OCI-LY7 (cell line): ENCODE measurements around the gene MACROH2A1. TPM values are rescaled to one million over a fixed set of nuclear protein-coding genes. Genes with fewer than 3 reads are reported as not detected.

Source experiments
- BruUV-seq: library from RNA; stranded (reverse); fragments of 400-500 nt; replicated peaks from 2 replicates; lab custom pipeline; 2021; lab: Mats Ljungman, UMichigan
- CTCF ChIA-PET: fragments of 300-600 bp; sonication (Branson Sonifier 250); formaldehyde crosslinking; loops from one replicate; lab custom pipeline; 2022; ENCODE audit warnings: antibody characterized with exemption; ENCODE audit not compliant: unreplicated experiment; lab: Charles Lee
- POLR2A ChIA-PET: fragments of 300-600 bp; sonication (Branson Sonifier 250); formaldehyde crosslinking; loops from one replicate; lab custom pipeline; 2022; ENCODE audit warnings: antibody characterized with exemption; lab: Charles Lee
- DNase-seq: peaks from one replicate; pipeline ENCODE4 v3.0.0-alpha.2; 2015; ENCODE audit warnings: low spot score
- H2AFZ ChIP-seq: fragments of 200-600 bp; sonication (generic), shearing (Covaris generic); 2 replicates; pipeline ENCODE4 v1.6.1; 2014; ENCODE audit warnings: mild to moderate bottlenecking, antibody characterized with exemption, low read length, moderate library complexity
- H3K27ac ChIP-seq: fragments of 200-600 bp; sonication (generic); 2 replicates; pipeline ENCODE4 v1.5.1; 2014; ENCODE audit warnings: mixed run types, low read depth, mild to moderate bottlenecking, moderate library complexity, low read length, inconsistent platforms; ENCODE audit not compliant: poor library complexity, severe bottlenecking
- H3K36me3 ChIP-seq: fragments of 200-600 bp; sonication (generic); 2 replicates; pipeline ENCODE4 v1.6.1; 2014; ENCODE audit warnings: mild to moderate bottlenecking, antibody characterized with exemption, low read length, moderate library complexity, mixed read lengths; ENCODE audit not compliant: insufficient read depth
- H3K4me1 ChIP-seq: fragments of 200-600 bp; sonication (generic); 2 replicates; pipeline ENCODE4 v1.5.1; 2014; ENCODE audit warnings: mild to moderate bottlenecking, low read length; ENCODE audit not compliant: insufficient read depth, poor library complexity, severe bottlenecking
- H3K4me2 ChIP-seq: fragments of 200-600 bp; sonication (generic); 2 replicates; pipeline ENCODE4 v1.6.1; 2014; ENCODE audit warnings: mild to moderate bottlenecking, low read length
- H3K4me3 ChIP-seq: fragments of 200-600 bp; sonication (generic); 2 replicates; pipeline ENCODE4 v1.5.1; 2014; ENCODE audit warnings: mild to moderate bottlenecking, low read depth, low read length; ENCODE audit not compliant: poor library complexity, severe bottlenecking
- H3K79me2 ChIP-seq: fragments of 200-600 bp; sonication (generic); 2 replicates; pipeline ENCODE4 v1.6.1; 2016; ENCODE audit warnings: low read depth, mild to moderate bottlenecking, low read length, moderate library complexity, mixed read lengths; ENCODE audit not compliant: insufficient read depth
- H3K9me2 ChIP-seq: fragments of 200-600 bp; sonication (generic); 2 replicates; pipeline ENCODE4 v1.6.1; 2016; ENCODE audit warnings: mild to moderate bottlenecking, low read length, mixed read lengths; ENCODE audit not compliant: insufficient read depth
- H3K9me3 ChIP-seq: fragments of 200-600 bp; sonication (generic); 2 replicates; pipeline ENCODE4 v1.6.1; 2014; ENCODE audit warnings: mild to moderate bottlenecking, mixed run types, low read length, mixed read lengths
- H4K20me1 ChIP-seq: fragments of 200-600 bp; sonication (generic); 2 replicates; pipeline ENCODE4 v1.6.1; 2014; ENCODE audit warnings: mild to moderate bottlenecking, antibody characterized with exemption, low read length, moderate library complexity, mixed read lengths; ENCODE audit not compliant: insufficient read depth
- EZH2phosphoT487 ChIP-seq: fragments of 200-600 bp; sonication (generic); IDR thresholded peaks from 2 replicates; pipeline ENCODE4 v1.6.1; 2018; ENCODE audit warnings: low read depth, borderline replicate concordance, mild to moderate bottlenecking, mixed run types, antibody characterized with exemption, low read length, moderate library complexity, mixed read lengths
- intact Hi-C: fragments of 100-400 bp; cut with micrococcal nuclease; formaldehyde crosslinking; loops from one replicate; pipeline ENCODE4 v1.10.0; 2022; ENCODE audit not compliant: unreplicated experiment
- total RNA-seq, 2 experiments: library from RNA; depleted of rRNA in 1 of 2; stranded (reverse); fragments of >200 nt in 1 of 2; shearing (Covaris generic) in 1 of 2; gene quantifications; 2 replicates each; pipeline ENCODE4 v1.2.3, GENCODE V29; 2014 to 2022
- TF ChIP-seq, protein P1 (sequence below): fragments of 200-600 bp; sonication (generic); conservative IDR thresholded peaks from 2 replicates; pipeline ENCODE4 v1.5.1; 2014; ENCODE audit warnings: mild to moderate bottlenecking, antibody characterized with exemption, low read length, moderate library complexity, mixed read lengths

The MACROH2A1 gene
- total RNA-seq, 2 experiments from 2014 or later, result 271 to 356 TPM

DNA sequence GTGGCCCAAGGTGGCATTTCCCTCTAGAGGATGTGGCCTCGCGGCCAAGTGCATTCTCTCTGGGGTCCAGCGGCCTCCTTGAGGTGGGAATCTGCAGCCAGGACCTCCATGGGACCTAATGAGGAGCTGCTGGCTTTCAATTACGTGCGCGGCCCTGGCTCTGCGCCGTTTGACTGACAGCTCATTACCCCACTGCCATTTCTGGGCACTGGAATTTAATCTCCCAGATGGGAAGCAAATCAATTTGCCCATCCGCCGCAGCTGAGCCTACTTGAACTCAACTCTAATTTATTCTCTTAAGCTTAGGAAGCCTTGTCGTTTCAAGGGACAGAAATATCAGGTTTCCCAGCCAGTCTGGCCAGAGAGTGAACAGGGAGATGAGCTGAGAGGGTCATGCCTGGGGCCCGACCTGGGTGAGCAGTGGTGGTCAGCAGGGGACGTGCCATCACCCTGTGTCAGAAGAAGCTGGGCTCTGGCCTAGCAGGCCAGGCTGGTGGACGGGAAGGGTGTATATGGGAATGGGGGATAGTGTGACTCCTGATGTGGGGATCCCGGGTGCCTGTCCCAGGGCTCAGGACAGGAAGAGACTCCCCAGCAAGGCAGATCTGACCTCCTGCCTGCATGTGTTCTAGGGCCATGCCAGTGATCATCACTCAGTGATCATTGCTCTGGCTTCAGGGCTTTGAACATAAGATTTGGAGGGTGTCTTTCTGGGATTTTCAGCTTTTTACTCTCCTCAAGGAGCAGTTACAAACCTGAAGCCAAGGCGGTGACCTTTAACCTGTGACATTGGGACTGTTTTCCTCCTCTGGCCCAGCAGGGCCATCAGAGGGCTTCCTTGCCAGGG lies 69.7 kb downstream of the MACROH2A1 start:
- no TSS peak for BruUV-seq
- Histone ChIP-seq H3K4me3 (no peak overlapping the region), H4K20me1 (no peaks in the 10 kb centered on the region; the same call in 1 of the 2 replicates), H3K9me2 (no peaks in the 10 kb centered on the region), H3K79me2 (no peaks in the 10 kb centered on the region), H3K9me3 (no peaks in the 10 kb centered on the region), H3K36me3 (peaks cover 39% of the 10 kb centered on the region; the same call in 1 of the 2 replicates), H2AFZ (no peak overlapping the region), H3K27ac (no peak overlapping the region), H3K4me1 (no peaks in the 10 kb centered on the region), H3K4me2 (no peak overlapping the region)
- DNase-seq, result no peak
- intact Hi-C loops, result no loop called here
- TF ChIP-seq, protein P1, sequence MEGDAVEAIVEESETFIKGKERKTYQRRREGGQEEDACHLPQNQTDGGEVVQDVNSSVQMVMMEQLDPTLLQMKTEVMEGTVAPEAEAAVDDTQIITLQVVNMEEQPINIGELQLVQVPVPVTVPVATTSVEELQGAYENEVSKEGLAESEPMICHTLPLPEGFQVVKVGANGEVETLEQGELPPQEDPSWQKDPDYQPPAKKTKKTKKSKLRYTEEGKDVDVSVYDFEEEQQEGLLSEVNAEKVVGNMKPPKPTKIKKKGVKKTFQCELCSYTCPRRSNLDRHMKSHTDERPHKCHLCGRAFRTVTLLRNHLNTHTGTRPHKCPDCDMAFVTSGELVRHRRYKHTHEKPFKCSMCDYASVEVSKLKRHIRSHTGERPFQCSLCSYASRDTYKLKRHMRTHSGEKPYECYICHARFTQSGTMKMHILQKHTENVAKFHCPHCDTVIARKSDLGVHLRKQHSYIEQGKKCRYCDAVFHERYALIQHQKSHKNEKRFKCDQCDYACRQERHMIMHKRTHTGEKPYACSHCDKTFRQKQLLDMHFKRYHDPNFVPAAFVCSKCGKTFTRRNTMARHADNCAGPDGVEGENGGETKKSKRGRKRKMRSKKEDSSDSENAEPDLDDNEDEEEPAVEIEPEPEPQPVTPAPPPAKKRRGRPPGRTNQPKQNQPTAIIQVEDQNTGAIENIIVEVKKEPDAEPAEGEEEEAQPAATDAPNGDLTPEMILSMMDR, result no peak
- TF ChIP-seq EZH2phosphoT487, result no peak
- ChIA-PET POLR2A (interaction anchor here (1.4 kb wide), 1 partner anchor 36 kb away, joined by 3 read pairs; no protein-coding TSS in a partner anchor), CTCF (interaction anchor here (0.9 kb wide), 1 partner anchor 16 kb away, joined by 3 read pairs; no protein-coding TSS in a partner anchor)

DNA sequence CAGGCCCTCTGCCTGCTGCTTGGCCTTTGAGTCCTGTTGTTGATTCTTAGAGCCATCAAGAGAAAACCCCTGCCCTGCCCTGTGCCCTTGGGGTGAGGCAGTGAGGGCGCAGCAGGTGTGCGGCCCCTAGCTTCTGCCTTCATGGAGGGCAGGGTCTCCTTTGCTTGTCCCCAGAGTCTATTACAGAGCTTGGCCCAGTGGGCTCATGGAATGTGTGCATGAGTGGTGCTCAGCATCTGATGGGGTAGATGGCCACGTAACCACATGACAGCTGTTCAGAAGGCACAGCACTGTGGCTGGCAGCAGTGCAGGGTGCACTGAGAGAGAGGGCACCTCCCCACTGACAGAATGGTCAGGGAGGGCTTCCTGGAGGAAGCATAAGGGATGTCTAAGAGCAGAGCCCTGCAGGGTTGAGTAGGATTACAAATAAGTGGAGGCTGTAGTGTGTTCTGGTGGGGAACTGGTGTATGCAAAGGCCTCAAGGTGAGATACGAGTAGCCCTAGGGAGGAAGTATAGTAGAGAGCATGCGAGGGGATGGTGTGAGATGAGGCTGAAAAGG lies 70.8 kb downstream of the MACROH2A1 start:
- H3K4me3 ChIP-seq, result no peak overlapping the region
- H2AFZ ChIP-seq, result no peak overlapping the region
- ChIA-PET CTCF (no interaction called here), POLR2A (interaction anchor here (1.4 kb wide), 1 partner anchor 37 kb away, joined by 3 read pairs; no protein-coding TSS in a partner anchor)
- no peaks in the 10 kb centered on the region for H3K4me1 ChIP-seq
- BruUV-seq, result no TSS peak
- no peaks in the 10 kb centered on the region for H3K79me2 ChIP-seq
- TF ChIP-seq, protein P1, result no peak
- no peak for TF ChIP-seq EZH2phosphoT487
- no peak for DNase-seq
- H3K27ac ChIP-seq, result no peak overlapping the region
- H3K4me2 ChIP-seq, result no peak overlapping the region
- peaks cover 29% of the 10 kb centered on the region; the same call in 1 of the 2 replicates for H3K36me3 ChIP-seq
- H3K9me2 ChIP-seq, result no peaks in the 10 kb centered on the region
- H3K9me3 ChIP-seq, result no peaks in the 10 kb centered on the region
- intact Hi-C loops, result no loop called here
- no peaks in the 10 kb centered on the region; the same call in 1 of the 2 replicates for H4K20me1 ChIP-seq
